ENCODE measurements around the gene GRAMD4. TPM values are rescaled to one million over a fixed set of nuclear protein-coding genes. Genes with fewer than 3 reads are reported as not detected.

GRAMD4 gene
- total and polyA plus RNA-seq, 4 donors = 16.3 to 67.7 (median 21.2) TPM

GRCh38 chr22:46614025-46614931 is 5.9 kb upstream of the GRAMD4 start:
- H3K9me3 ChIP-seq (ENCODE audit: control insufficient read depth in 4 of 4, insufficient read depth in 3 of 4, low read length in 3 of 4) = no peaks in the 10 kb centered on the region
- H3K36me3 ChIP-seq (ENCODE audit: control insufficient read depth in 4 of 4, insufficient read depth in 4 of 4, low read length in 4 of 4) = no peaks in the 10 kb centered on the region
- no peak for DNase-seq
- H3K27me3 ChIP-seq (ENCODE audit: control insufficient read depth in 3 of 3, insufficient read depth in 3 of 3, low read length in 2 of 3) = no peaks in the 10 kb centered on the region
- no peak for ATAC-seq (ENCODE audit: insufficient read depth, low FRiP score)
- H3K27ac ChIP-seq (ENCODE audit: low read depth in 1 of 2, low read length in 1 of 2) = no peak overlapping the region
- H3K9ac ChIP-seq (ENCODE audit: insufficient read depth in 1 of 2, low read length in 2 of 2) = no peak overlapping the region
- no peak overlapping the region for H3K4me3 ChIP-seq
- TF ChIP-seq CTCF (IDR thresholded peaks at IDR 0.05; ENCODE audit: control extremely low read depth, extremely low read depth) = no peak
- 41 to 68% methylated on average over 31 of the region's 31 CpGs for WGBS, 2 donors
- peaks cover 7 to 30% (median 18%) of the 10 kb centered on the region in 5 donors for H3K4me1 ChIP-seq (ENCODE audit: control insufficient read depth in 5 of 5, insufficient read depth in 5 of 5, low read length in 5 of 5)

GRCh38 chr22:46617207-46617985 is 2.8 kb upstream of the GRAMD4 start:
- DNase-seq = no peak
- no peak for ATAC-seq (ENCODE audit: insufficient read depth, low FRiP score)
- Histone ChIP-seq H3K9ac (ENCODE audit: insufficient read depth in 1 of 2, low read length in 2 of 2) (no peak overlapping the region), H3K9me3 (ENCODE audit: control insufficient read depth in 4 of 4, insufficient read depth in 3 of 4, low read length in 3 of 4) (no peaks in the 10 kb centered on the region), H3K27me3 (ENCODE audit: control insufficient read depth in 3 of 3, insufficient read depth in 3 of 3, low read length in 2 of 3) (no peaks in the 10 kb centered on the region), H3K36me3 (ENCODE audit: control insufficient read depth in 4 of 4, insufficient read depth in 4 of 4, low read length in 4 of 4) (peaks cover 0 to 1% (median 0%) of the 10 kb centered on the region in 4 donors), H3K4me3 (no peak overlapping the region), H3K4me1 (ENCODE audit: control insufficient read depth in 5 of 5, insufficient read depth in 5 of 5, low read length in 5 of 5) (peaks cover 7 to 36% (median 23%) of the 10 kb centered on the region in 5 donors), H3K27ac (ENCODE audit: low read depth in 1 of 2, low read length in 1 of 2) (peak overlapping the region in 1 of 2 donors; percentile 78)
- 66 to 81% methylated on average over 18 of the region's 18 CpGs for WGBS, 2 donors
- no peak for TF ChIP-seq CTCF (IDR thresholded peaks at IDR 0.05; ENCODE audit: control extremely low read depth, extremely low read depth)

GRCh38 chr22:46617986-46618647 is 2.1 kb upstream of the GRAMD4 start:
- H3K4me1 ChIP-seq (ENCODE audit: control insufficient read depth in 5 of 5, insufficient read depth in 5 of 5, low read length in 5 of 5) = peaks cover 3 to 28% (median 16%) of the 10 kb centered on the region in 5 donors
- no peak for DNase-seq
- 88 to 91% methylated on average over 29 of the region's 29 CpGs for WGBS, 2 donors

More at GRCh38 chr22:46617986-46618647, 2.1 kb upstream of the GRAMD4 start:
- TF ChIP-seq CTCF (IDR thresholded peaks at IDR 0.05; ENCODE audit: control extremely low read depth, extremely low read depth) = no peak
- H3K9ac ChIP-seq (ENCODE audit: insufficient read depth in 1 of 2, low read length in 2 of 2) = no peak overlapping the region
- H3K9me3 ChIP-seq (ENCODE audit: control insufficient read depth in 4 of 4, insufficient read depth in 3 of 4, low read length in 3 of 4) = no peaks in the 10 kb centered on the region
- peak overlapping the region in 1 of 2 donors; percentile 78 for H3K27ac ChIP-seq (ENCODE audit: low read depth in 1 of 2, low read length in 1 of 2)
- no peak overlapping the region for H3K4me3 ChIP-seq
- peaks cover 0 to 1% (median 0%) of the 10 kb centered on the region in 4 donors for H3K36me3 ChIP-seq (ENCODE audit: control insufficient read depth in 4 of 4, insufficient read depth in 4 of 4, low read length in 4 of 4)
- ATAC-seq (ENCODE audit: insufficient read depth, low FRiP score) = no peak
- H3K27me3 ChIP-seq (ENCODE audit: control insufficient read depth in 3 of 3, insufficient read depth in 3 of 3, low read length in 2 of 3) = no peaks in the 10 kb centered on the region

Data from lung (tissue), 12 donors.